ENCODE data around the gene RPL3.

DNA sequence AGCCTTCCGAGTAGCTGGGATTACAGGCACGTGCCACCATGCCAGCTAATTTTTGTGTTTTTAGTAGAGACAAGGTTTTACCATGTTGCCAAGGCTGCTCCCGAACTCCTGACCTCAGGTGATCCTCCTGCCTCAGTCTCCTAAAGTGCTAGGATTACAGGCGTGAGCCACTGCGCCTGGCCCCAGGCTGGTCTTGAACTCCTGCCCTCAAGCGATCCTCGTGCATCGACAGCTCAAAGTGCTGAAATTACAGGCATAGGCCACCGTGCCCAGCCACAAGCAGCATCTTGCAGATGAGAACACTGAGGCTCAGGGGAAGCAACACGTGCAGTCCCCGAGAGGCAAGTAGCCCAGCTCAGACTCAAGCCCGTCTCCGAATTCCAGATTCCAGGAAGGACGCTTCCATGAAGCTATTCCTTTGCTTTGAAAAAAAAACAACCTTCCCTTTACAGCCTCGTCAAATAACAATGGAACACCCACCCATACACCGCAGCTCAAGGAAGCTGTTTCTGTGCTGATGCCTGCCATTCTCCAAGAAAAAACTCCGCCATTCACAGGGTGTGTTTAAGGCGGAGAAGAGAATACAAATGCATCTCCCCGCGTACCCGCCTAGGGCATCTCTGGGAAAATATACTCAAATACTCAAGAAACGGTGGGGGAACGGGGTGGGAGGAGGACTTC, 40.1 kb downstream of the RPL3 start:
- TF ChIP-seq, protein P1, sequence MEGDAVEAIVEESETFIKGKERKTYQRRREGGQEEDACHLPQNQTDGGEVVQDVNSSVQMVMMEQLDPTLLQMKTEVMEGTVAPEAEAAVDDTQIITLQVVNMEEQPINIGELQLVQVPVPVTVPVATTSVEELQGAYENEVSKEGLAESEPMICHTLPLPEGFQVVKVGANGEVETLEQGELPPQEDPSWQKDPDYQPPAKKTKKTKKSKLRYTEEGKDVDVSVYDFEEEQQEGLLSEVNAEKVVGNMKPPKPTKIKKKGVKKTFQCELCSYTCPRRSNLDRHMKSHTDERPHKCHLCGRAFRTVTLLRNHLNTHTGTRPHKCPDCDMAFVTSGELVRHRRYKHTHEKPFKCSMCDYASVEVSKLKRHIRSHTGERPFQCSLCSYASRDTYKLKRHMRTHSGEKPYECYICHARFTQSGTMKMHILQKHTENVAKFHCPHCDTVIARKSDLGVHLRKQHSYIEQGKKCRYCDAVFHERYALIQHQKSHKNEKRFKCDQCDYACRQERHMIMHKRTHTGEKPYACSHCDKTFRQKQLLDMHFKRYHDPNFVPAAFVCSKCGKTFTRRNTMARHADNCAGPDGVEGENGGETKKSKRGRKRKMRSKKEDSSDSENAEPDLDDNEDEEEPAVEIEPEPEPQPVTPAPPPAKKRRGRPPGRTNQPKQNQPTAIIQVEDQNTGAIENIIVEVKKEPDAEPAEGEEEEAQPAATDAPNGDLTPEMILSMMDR (IDR thresholded peaks at IDR 0.05; ENCODE audit: poor library complexity), result no peak
- no peak for TF ChIP-seq EZH2 (IDR thresholded peaks at IDR 0.05; ENCODE audit: borderline replicate concordance)
